ENCODE data around the gene ATOSB.

DNA sequence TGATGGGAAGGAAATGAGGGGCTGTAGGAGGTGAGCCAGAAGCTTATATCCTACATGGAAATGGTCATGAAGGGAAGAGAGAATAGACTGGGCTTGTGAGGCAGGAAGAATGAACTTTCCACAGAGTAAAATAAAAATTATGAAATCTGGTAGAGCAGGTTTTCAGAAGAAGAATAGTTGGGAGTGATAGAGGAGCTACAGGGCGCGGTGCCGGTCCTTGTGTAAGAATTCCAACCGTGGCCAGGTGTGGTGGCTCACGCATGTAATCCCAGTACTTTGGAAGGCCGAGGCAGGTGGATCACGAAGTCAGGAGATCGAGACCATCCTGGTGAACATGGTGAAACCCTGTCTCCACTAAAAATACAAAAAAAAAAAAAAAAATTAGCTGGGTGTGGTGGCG, 37.3 kb upstream of the ATOSB start:
- TF ChIP-seq, protein P1, sequence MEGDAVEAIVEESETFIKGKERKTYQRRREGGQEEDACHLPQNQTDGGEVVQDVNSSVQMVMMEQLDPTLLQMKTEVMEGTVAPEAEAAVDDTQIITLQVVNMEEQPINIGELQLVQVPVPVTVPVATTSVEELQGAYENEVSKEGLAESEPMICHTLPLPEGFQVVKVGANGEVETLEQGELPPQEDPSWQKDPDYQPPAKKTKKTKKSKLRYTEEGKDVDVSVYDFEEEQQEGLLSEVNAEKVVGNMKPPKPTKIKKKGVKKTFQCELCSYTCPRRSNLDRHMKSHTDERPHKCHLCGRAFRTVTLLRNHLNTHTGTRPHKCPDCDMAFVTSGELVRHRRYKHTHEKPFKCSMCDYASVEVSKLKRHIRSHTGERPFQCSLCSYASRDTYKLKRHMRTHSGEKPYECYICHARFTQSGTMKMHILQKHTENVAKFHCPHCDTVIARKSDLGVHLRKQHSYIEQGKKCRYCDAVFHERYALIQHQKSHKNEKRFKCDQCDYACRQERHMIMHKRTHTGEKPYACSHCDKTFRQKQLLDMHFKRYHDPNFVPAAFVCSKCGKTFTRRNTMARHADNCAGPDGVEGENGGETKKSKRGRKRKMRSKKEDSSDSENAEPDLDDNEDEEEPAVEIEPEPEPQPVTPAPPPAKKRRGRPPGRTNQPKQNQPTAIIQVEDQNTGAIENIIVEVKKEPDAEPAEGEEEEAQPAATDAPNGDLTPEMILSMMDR (IDR thresholded peaks at IDR 0.05) = no peak
- TF ChIP-seq ZFX (IDR thresholded peaks at IDR 0.05; ENCODE audit: borderline replicate concordance) = no peak

Data from 22Rv1 (cell line).